BLaER1 treated with 17β-estradiol and CSF1 and Interleukin-3, amounts not matched to agents 10 nM and 100 nM (cell line): Measurements from ENCODE around the gene MAML3.

Source experiments
- H3K27ac ChIP-seq, 11 experiments: shearing (Covaris generic); formaldehyde crosslinking; 2 replicates each; pipeline ENCODE4 v1.8.1; 2022
- H3K27me3 ChIP-seq, 11 experiments: shearing (Covaris generic); formaldehyde crosslinking; 2 replicates each; pipeline ENCODE4 v1.8.1; 2022
- H3K36me3 ChIP-seq, 11 experiments: shearing (Covaris generic); formaldehyde crosslinking; 2 replicates each; pipeline ENCODE4 v1.8.1; 2022
- H3K4me1 ChIP-seq, 10 experiments: shearing (Covaris generic); formaldehyde crosslinking; 2 replicates each; pipeline ENCODE4 v1.8.1; 2022
- H3K4me2 ChIP-seq, 11 experiments: shearing (Covaris generic); formaldehyde crosslinking; 2 replicates each; pipeline ENCODE4 v1.8.1; 2022
- H3K4me3 ChIP-seq, 10 experiments: shearing (Covaris generic); formaldehyde crosslinking; 2 replicates each; pipeline ENCODE4 v1.8.1; 2022
- H3K9ac ChIP-seq, 11 experiments: shearing (Covaris generic); formaldehyde crosslinking; 2 replicates each; pipeline ENCODE4 v1.8.1; 2022
- H3K9me3 ChIP-seq, 11 experiments: shearing (Covaris generic); formaldehyde crosslinking; replicated peaks in 1 of 11; 2 replicates each; pipeline ENCODE4 v1.8.1; 2022
- H4K20me1 ChIP-seq, 11 experiments: shearing (Covaris generic); formaldehyde crosslinking; 2 replicates each; pipeline ENCODE4 v1.8.1; 2022
- Cebpa-rat ChIP-seq, 11 experiments: shearing (Covaris generic); IDR thresholded peaks; 2 replicates each; pipeline ENCODE4 v1.8.1; 2022

Gene MAML3

DNA sequence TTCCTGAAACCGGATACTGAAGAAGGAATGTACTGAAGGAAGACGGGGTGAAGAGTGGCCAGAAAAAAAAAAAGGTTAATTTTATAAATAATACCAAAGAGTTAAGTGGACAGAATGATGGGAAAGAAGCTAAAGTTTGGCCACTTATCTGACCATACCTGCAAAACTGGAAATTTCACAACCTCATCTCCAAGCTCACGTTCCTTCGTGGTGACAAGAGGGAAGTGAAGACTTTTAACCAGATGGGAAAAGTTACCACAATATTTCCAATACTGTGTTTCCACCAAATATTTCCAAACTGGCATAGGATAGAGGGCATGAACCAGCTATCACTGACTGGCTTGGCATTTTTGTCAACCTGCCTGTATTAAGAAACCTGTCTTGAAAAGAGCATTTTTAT is 56.4 kb downstream of the MAML3 start:
- Histone ChIP-seq H3K27me3 (no peaks in the 10 kb centered on the region), H4K20me1 (no peaks in the 10 kb centered on the region), H3K27ac (peak overlapping the region; percentile 7 to 95 (median 91); a peak in 21 of 22 replicates), H3K4me3 (peak overlapping the region in 9 of 10 experiments; percentile 3 to 54 (median 28); a peak in 13 of 20 replicates), H3K36me3 (peaks cover 0 to 6% (median 3%) of the 10 kb centered on the region in 11 experiments; a peak in 6 of 22 replicates), H3K4me2 (peak overlapping the region; percentile 91 to 99 (median 95)), H3K9ac (peak overlapping the region; percentile 20 to 85 (median 82); a peak in 21 of 22 replicates), H3K4me1 (peaks cover 97 to 99% (median 98%) of the 10 kb centered on the region in 10 experiments), H3K9me3 (peaks cover 0 to 10% (median 6%) of the 10 kb centered on the region in 11 experiments; a peak in 14 of 22 replicates)
- TF ChIP-seq Cebpa-rat (IDR thresholded peaks at IDR 0.05) = no peak

DNA sequence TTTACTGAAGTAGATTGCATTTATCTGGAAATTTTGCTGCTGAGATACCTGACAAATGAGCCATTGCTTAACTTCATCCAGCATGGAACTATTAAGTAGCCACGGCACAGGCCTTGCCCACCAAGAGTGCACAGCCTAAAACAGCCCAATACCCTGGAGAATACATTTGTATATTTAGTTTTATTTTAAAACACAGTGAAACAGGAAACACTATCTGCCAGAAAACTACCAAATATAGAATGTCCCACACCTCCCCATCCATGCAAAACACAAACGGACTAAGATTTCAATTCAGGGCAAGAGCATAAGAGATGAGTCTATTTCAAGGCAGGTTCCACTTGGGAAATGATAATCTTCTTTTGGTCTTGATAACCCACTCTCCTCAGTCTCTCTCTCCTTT is 57.1 kb downstream of the MAML3 start:
- Histone ChIP-seq H3K27me3 (no peaks in the 10 kb centered on the region), H3K9ac (peak overlapping the region; percentile 20 to 85 (median 82); a peak in 21 of 22 replicates), H3K36me3 (no peaks in the 10 kb centered on the region; a peak in 1 of 22 replicates), H3K9me3 (peaks cover 0 to 4% (median 0%) of the 10 kb centered on the region in 11 experiments; a peak in 6 of 22 replicates), H3K4me3 (peak overlapping the region; percentile 3 to 54 (median 34); a peak in 15 of 20 replicates), H3K27ac (peak overlapping the region; percentile 7 to 95 (median 91); a peak in 21 of 22 replicates), H3K4me2 (peak overlapping the region; percentile 91 to 99 (median 95)), H4K20me1 (no peaks in the 10 kb centered on the region), H3K4me1 (peaks cover 97 to 99% (median 98%) of the 10 kb centered on the region in 10 experiments)
- TF ChIP-seq Cebpa-rat (IDR thresholded peaks at IDR 0.05) = no peak

DNA sequence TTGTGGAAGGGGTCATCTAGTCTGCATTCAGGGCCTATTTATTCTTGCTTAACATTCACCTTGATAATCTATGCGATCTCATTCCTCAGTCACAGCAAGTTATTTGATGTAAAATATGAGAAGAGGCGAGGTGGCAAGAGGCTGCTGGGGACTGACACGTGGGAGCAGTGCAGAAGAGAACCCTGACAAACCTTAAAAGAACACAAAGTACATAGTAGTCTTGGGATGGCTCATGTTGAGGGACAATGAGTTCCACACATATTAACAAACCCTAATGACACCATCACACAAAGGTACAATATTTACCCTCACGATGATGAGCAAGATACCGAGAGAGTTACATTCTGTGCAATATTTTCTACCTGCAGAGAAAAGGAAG is 57.5 kb downstream of the MAML3 start:
- Histone ChIP-seq H3K4me3 (peak overlapping the region in 8 of 10 experiments; percentile 9 to 54 (median 48); a peak in 10 of 20 replicates), H4K20me1 (no peaks in the 10 kb centered on the region), H3K27ac (peak overlapping the region in 10 of 11 experiments; percentile 85 to 95 (median 92); a peak in 20 of 22 replicates), H3K9me3 (no peaks in the 10 kb centered on the region), H3K4me1 (peaks cover 97 to 99% (median 97%) of the 10 kb centered on the region in 10 experiments), H3K4me2 (peak overlapping the region; percentile 91 to 99 (median 95)), H3K9ac (peak overlapping the region in 10 of 11 experiments; percentile 74 to 85 (median 82); a peak in 18 of 22 replicates), H3K36me3 (no peaks in the 10 kb centered on the region), H3K27me3 (no peaks in the 10 kb centered on the region)
- TF ChIP-seq Cebpa-rat (IDR thresholded peaks at IDR 0.05) = no peak

DNA sequence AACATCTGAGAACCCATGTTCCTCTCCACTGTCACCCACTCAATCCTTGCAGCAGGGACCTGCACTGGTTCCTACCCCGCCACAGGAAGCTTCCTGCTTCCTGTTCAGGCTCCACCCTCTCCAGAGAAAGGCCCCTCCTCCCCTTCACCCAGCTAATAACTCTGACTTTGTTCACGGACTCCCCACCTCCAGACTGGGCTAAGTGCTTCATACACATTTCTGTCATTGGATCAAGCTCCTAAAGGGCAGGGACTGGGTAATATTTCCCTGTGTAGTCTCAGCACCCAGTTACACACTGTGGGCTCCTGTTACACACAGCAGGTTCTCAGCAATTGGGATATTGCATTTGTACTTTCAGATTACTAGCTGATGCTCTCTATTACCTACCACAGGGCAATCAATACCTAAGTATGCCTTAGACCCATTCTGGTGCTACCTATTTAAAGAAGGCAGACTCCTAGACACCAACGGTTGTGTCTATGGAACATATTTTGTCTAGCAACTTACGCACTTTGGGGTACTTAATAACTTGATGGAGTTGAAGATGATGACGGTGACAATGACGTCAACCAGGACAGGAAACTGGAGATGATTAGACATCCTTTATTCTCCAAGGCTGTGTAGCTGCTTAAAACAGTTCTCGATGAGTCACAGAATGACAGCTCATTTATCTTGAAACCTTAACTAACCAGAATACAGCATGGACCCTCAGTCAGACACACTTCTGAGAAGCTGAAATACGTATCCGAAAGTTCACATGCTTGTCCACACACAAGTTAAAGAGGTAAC is 58.1 kb downstream of the MAML3 start:
- H3K4me2 ChIP-seq = peak overlapping the region; percentile 91 to 99 (median 95)
- no peaks in the 10 kb centered on the region for H4K20me1 ChIP-seq
- H3K27me3 ChIP-seq = no peaks in the 10 kb centered on the region
- H3K9me3 ChIP-seq = no peaks in the 10 kb centered on the region
- H3K27ac ChIP-seq = peak overlapping the region; percentile 66 to 95 (median 91)
- peak overlapping the region; percentile 58 to 85 (median 82) for H3K9ac ChIP-seq
- no peak for TF ChIP-seq Cebpa-rat (IDR thresholded peaks at IDR 0.05)
- peaks cover 97 to 99% (median 97%) of the 10 kb centered on the region in 10 experiments for H3K4me1 ChIP-seq
- H3K4me3 ChIP-seq = peak overlapping the region; percentile 43 to 59 (median 50)
- H3K36me3 ChIP-seq = no peaks in the 10 kb centered on the region

DNA sequence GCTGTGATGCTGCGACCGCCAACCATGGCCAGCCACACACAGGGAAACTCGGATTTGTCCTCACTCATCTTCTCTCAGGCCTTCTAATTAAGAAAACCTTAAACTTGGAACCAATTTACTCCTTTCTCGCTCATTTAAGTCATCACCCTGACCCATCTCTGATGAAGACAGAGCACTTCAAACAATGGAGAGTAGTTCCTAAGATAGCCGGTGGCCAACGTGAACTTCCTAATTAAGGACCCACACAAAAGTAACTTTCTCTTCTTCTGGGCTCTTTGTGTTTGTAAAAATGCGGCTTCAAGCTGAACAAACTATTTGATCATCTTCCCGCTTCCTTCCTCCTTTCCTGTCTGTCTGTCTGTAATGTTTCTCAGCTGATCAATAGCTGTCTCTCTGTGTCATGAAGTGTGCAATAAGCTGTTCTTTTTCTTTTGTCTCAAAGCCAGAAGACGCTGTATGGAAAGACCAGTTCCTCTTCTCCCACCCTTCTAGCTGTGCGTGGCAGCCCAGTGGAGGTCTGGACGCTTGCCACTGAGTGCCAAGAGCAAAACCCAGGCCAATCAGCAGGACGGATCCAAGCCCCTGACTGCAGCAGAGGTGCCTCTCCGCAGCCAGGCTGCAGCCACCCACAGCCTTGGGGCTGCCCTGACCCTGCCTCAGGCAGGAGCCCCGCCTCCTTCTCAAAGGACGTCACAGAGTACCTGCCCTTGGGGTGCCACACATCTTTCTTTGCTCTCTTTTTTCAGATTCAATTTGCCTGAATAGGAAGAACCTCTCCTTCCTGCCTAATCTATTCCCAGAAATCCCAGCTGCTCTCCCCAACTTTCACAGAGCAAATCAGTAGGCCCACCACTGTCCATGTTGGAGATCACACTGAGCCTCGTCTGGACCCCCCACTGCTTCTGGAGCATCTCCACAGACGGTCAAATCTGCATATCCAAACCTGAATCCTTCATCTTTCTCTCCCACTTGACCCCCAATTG is 59.3 kb downstream of the MAML3 start:
- TF ChIP-seq Cebpa-rat (IDR thresholded peaks at IDR 0.05) = peak in 1 of 11 experiments; percentile 28; a peak in 1 of 22 replicates
- no peaks in the 10 kb centered on the region for H4K20me1 ChIP-seq
- peaks cover 0 to 4% (median 0%) of the 10 kb centered on the region in 11 experiments; a peak in 2 of 22 replicates for H3K9me3 ChIP-seq
- H3K4me3 ChIP-seq = peak overlapping the region; percentile 43 to 59 (median 50)
- H3K4me2 ChIP-seq = peak overlapping the region; percentile 91 to 99 (median 95)
- H3K27ac ChIP-seq = peak overlapping the region; percentile 66 to 95 (median 91)
- peak overlapping the region; percentile 58 to 85 (median 82) for H3K9ac ChIP-seq
- H3K4me1 ChIP-seq = peaks cover 92 to 97% (median 95%) of the 10 kb centered on the region in 10 experiments
- H3K27me3 ChIP-seq = no peaks in the 10 kb centered on the region
- 0 out of 22 replicates have a peak, but pooled peaks cover 0 to 4% (median 0%) of the 10 kb centered on the region in 11 experiments for H3K36me3 ChIP-seq

DNA sequence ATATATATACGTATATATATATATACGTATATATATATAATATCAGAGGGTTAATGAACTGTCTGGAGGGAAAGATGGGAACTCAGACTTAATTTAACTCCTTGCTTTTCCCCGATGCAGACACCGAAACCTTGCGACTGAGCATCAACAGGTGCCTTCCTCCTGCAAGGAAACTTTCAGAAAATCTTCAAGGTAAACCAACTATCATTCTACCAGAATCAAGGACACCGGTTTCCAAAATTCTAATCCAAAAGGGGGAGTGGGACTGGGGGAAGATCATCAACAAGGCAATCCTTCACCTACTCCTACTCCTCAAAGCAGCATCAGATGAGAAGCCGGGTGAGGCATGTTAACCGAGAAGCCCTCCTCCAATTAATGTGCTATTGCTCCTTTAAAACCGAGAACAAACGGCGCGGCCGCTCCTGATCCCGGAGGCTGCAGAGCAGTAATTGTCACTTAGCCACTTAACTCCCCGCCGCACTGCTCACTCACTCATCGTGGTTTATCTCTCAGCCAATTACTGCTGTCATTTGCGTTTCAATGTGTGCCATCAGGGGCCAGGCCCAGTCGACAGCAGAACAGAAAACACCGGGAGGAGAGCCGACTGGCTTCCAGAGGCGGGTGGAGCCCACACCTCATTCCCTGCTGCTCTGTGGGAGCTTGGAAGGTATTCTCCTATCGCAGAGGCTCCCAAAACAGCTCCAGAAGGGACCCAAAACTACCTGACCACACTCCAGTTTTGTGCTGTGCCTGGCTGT is 61.7 kb downstream of the MAML3 start:
- no peaks in the 10 kb centered on the region for H4K20me1 ChIP-seq
- H3K9ac ChIP-seq = peak overlapping the region; percentile 71 to 85 (median 82)
- peaks cover 0 to 7% (median 0%) of the 10 kb centered on the region in 11 experiments; a peak in 2 of 22 replicates for H3K9me3 ChIP-seq
- H3K4me1 ChIP-seq = peaks cover 67 to 86% (median 74%) of the 10 kb centered on the region in 10 experiments
- peaks cover 0 to 8% (median 0%) of the 10 kb centered on the region in 11 experiments; a peak in 1 of 22 replicates for H3K36me3 ChIP-seq
- H3K27ac ChIP-seq = peak overlapping the region; percentile 66 to 95 (median 91); a peak in 21 of 22 replicates
- no peaks in the 10 kb centered on the region for H3K27me3 ChIP-seq
- no peak for TF ChIP-seq Cebpa-rat (IDR thresholded peaks at IDR 0.05)
- peak overlapping the region; percentile 91 to 99 (median 95) for H3K4me2 ChIP-seq
- peak overlapping the region; percentile 41 to 63 (median 52) for H3K4me3 ChIP-seq

DNA sequence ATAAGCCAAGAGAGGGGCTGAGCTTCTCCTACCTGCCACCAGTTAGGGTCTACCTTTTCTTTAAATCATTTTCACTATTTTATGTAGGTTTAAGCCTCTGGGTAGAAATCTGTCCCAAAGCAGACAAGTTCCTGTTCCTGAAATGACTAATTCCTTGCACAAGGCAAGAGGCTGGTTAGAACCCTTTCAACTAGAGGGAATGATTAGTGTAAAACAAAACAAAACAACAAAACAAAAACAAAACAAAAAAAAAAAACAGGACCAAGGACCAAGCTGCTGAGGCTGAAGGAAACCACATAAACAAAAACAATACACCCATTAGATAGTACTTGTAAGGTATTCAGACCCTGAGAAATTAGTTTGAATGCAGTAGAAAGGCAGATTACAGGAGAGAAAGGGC is 62.7 kb downstream of the MAML3 start:
- Histone ChIP-seq H3K27me3 (no peaks in the 10 kb centered on the region), H3K9me3 (peaks cover 0 to 7% (median under 1%) of the 10 kb centered on the region in 11 experiments; a peak in 3 of 22 replicates), H3K9ac (peak overlapping the region; percentile 12 to 83 (median 51); a peak in 18 of 22 replicates), H3K4me3 (peak overlapping the region in 2 of 10 experiments; percentile 7 to 20; a peak in 1 of 20 replicates), H4K20me1 (no peaks in the 10 kb centered on the region), H3K27ac (peak overlapping the region; percentile 33 to 95 (median 91); a peak in 21 of 22 replicates), H3K36me3 (peaks cover 0 to 11% (median 2%) of the 10 kb centered on the region in 11 experiments; a peak in 3 of 22 replicates), H3K4me1 (peaks cover 57 to 77% (median 64%) of the 10 kb centered on the region in 10 experiments), H3K4me2 (peak overlapping the region; percentile 91 to 99 (median 95))
- TF ChIP-seq Cebpa-rat (IDR thresholded peaks at IDR 0.05) = no peak
